ENCODE data around the gene BDH2.

Gene BDH2

GRCh38 chr4:103046416-103047290 is 53.0 kb downstream of the BDH2 start:
- H3K27ac ChIP-seq, result no peak overlapping the region
- TF ChIP-seq CTCF (conservative IDR thresholded peaks at IDR 0.05), result peak; percentile 82

GRCh38 chr4:103044183-103044582 is 55.5 kb downstream of the BDH2 start:
- no peak overlapping the region for H3K27ac ChIP-seq
- no peak for TF ChIP-seq CTCF (conservative IDR thresholded peaks at IDR 0.05)

- no peak overlapping the region for H3K27ac ChIP-seq
- TF ChIP-seq CTCF (conservative IDR thresholded peaks at IDR 0.05), result no peak
Observed at GRCh38 chr4:103036169-103036568, 63.5 kb downstream of the BDH2 start.

- H3K27ac ChIP-seq, result no peak overlapping the region
- peak; percentile 78 for TF ChIP-seq CTCF (conservative IDR thresholded peaks at IDR 0.05)
Observed at GRCh38 chr4:103032574-103032973, 67.1 kb downstream of the BDH2 start.

- TF ChIP-seq CTCF (conservative IDR thresholded peaks at IDR 0.05), result no peak
- no peak overlapping the region for H3K27ac ChIP-seq
Observed at GRCh38 chr4:103030791-103031190, 68.8 kb downstream of the BDH2 start.

GRCh38 chr4:103029300-103029699 is 70.3 kb downstream of the BDH2 start:
- no peak overlapping the region for H3K27ac ChIP-seq
- TF ChIP-seq CTCF (conservative IDR thresholded peaks at IDR 0.05), result no peak
